GM19395 (cell line): ENCODE data around the gene ZBTB43.
A peak's percentile ranks its signal among the peaks of the same experiment; 100 is the strongest.
"Not testable (repeated sequence)": the region's sequence is repeated elsewhere in the genome, so short reads cannot be mapped to it uniquely, and the experiment has no call there.

Source experiments
- ATAC-seq: cut with Tn5 transposase; IDR thresholded peaks from one replicate; pipeline ENCODE4 v1.9.1; 2021; ENCODE audit warnings: mild to moderate bottlenecking, moderate library complexity; ENCODE audit not compliant: unreplicated experiment

Gene ZBTB43, protein sequence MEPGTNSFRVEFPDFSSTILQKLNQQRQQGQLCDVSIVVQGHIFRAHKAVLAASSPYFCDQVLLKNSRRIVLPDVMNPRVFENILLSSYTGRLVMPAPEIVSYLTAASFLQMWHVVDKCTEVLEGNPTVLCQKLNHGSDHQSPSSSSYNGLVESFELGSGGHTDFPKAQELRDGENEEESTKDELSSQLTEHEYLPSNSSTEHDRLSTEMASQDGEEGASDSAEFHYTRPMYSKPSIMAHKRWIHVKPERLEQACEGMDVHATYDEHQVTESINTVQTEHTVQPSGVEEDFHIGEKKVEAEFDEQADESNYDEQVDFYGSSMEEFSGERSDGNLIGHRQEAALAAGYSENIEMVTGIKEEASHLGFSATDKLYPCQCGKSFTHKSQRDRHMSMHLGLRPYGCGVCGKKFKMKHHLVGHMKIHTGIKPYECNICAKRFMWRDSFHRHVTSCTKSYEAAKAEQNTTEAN

DNA sequence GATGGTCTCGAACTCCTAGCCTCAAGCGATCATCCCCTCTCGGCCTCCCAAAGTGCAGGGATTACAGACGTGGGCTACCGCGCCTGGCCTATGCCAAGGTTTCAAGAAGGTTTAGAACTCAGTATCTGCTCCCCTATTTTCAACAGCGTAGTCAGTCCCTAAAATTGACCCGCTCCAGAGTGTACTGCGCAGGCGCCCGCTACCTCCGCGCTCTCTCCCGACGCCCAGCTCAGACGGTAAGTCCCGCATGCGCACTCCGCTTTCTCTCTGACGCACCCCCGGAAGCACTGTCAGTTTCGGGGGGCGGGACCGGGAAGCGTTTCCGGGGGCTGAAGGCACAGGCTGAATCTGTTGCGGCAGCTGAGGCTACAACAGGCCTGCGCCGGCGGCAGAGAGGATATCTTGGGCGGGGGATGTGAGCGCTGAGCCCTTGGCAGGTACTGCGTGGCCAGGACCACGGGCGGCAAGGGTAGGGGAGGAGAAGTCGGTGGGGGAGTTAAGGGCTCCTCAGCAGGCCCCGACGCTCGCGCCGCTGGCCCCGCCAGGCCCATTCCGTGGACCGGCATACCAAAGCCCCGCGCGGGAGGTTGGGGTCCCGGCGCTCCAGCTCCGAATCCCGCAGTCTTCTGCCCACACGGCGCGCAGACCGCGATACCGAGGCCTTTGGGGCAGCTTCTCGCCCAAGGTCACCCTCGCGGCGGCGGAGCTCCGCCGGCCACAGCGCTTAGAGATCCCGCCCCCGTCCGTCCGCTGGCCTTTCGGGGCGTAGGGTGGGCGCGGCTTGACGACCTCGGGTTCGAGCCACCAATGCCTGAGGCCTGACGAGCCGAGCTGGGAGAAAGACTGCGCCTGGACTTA is at the start of gene ZBTB43:
TSS of gene ZBTB43 (plus strand) at position 345 of the 858 bp plus-strand sequence. CDS start 27,470 bp downstream, outside the sequence.
- peak; percentile 78 for ATAC-seq

DNA sequence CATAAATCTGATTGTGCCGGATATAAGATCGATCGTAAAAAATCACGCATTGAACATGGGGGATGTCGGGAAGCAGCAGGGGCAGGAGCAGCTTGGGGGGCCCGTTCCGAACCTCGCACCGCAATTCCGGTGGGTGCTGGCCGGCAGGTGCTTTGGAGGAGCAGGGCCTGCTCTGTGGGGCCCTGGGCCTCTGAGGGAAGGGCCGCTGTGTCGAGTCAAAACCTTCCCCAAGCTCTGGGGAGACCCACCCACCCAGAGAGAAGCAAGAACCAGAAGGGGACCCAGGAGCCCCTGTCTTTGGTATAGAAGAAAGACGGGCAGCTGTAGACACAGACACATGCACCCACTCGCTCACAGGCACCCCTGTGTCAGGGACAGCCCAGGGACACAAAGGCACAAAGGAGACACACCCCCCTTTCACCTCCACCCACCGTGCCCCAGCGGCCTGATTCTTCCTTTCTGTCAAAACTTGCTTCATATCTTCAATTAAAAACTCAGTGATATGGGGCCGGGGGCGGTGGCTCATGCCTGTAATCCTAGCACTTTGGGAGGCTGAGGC is 49.4 kb upstream of the ZBTB43 start:
- no peak for ATAC-seq

DNA sequence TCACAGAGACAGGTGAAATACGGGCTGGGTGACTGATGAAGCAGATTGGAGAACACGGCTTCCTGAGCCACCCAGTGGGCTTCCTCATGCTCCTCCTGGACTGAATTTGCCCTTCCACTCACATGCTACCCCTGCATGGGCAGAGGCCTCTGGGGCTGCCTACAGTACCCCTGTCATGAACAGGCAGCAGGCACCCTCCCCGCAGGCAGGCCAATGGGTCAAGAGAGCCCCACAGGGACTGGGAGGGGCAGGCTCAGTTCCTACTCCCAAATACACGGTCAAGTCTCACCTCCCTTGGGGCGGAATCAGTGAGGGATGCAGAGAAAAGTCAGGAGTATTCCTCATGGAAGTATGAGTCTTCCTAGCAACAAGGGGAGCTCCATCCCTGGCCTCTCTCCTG is 48.6 kb upstream of the ZBTB43 start:
- no peak for ATAC-seq

DNA sequence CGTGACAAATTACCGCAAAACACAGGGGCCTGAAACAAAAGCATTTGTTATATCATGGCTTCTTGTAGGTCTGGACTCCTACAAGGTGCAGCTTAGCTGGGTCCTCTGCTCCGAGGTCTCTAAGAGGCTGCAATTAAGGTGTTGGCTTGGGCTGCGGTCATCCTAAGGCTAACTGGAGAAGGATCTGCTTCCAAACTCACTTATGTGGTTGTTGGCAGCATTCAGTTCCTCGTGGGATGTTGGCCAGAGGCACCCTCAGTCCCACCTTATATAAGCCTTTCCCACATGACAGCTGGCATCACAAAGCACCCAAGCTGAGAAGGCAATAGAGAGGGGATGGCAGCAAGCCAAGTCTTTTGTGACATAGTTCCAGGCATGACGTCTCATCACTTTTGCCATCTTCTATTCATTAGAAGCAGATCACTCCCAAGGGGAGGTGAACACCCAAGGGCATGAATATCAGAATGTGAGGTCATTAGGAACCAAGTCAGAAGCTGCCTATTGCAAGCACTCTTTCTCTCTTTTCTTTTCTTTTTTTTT is 47.9 kb upstream of the ZBTB43 start:
- ATAC-seq = no peak

DNA sequence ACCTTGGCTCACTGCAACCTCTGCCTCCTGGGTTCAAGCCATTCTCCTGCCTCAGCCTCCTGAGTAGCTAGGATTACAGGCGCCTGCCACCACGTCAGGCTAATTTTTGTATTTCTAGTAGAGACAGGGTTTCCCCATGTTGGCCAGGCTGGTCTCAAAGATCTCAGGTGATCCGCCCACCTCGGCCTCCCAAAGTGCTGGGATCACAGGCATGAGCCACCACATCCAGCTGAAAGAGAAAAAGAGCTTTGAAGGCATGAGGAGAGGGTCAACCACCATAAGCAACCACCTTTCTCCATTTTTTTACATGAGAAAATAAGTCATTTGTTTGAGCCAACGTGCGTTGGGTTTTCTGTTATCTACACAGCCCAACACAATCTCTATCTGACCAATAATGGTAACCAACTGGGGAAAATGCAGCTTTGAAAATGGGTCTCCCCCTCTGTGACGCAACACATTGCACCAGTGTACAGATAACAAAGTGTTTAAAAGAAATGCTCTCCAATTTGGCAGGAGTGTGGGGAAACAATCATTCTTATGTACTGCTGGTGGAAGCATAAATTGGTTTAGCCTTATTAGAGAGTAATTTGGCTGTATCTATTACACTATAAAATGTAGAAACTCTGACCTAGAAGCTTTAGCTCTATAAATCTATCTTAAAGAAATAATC is 45.8 kb upstream of the ZBTB43 start:
- no peak for ATAC-seq

DNA sequence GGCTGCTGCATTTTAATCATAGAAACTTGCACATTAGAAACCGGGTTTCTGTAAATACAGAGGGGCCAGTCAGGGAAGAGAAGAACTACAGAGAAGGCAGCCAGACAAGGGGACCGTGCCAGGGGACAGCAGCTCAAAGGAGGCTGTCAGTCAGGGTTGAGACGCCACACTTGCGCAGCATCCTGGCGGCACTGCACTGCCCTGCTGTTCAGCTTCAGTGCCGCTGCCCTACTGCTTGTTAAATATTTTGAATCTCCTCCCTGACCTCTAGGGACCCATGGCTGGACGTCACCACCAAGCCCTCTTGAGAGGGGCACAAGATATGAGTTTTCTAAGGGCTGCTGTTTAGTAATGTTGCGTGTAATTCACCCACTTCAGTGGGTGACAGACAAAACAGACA is 43.6 kb upstream of the ZBTB43 start:
- ATAC-seq = no peak

DNA sequence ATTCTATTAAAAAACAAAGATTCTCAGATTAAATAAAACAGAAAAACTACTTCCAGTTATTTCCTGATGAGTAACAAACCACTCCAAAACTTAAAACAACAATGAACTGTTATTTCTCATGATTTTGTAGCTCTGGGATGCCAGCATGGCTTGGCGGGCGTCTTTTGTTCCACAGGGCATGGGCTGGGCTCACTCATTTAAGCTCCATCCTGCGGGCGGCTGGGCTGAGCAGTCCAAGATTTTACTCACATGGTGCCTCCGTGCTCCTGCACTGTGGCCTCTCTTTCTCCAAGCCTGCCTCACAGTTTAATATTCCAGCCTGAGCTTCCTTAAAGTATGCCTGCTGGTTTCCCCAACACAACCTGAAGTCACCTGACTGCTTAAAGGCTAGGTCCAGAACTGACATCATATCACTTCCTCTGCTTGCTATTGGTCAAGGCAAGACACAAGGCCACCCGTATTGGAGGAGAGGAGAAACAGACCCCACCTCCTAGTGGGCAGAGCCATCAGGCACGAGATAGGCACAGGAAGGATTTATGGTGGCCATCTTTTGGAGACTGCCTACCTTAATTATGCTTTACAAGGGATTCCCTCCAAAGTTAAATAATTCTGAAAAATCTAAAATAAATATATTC is 41.6 kb upstream of the ZBTB43 start:
- ATAC-seq = no peak

DNA sequence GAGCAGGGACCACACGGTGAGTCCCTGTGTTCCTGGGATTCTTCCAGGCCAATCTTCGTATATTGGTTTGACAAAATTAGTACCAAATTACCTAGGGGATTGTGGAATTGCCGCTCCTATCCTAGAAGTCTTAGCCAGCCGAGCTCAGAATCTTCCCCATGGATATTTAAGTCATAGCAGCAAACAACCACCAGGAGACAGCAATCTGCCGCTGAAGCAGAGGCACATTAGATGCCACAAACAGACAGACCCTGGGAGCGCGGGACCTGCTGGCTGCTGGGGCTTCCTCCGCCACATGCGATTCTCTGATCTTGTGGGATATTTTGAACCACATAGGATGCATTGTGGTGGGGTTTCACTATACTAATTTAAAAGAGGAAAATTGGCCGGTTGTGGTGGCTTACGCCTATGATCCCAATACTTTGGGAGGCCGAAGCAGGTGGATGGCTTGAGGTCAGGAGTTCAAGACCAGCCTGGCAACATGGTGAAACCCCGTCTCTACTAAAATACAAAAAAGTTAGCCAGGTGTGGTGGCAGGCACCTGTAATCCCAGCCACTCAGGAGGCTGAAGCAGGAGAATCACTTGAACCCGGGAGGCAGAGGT is 31.7 kb upstream of the ZBTB43 start:
- no peak for ATAC-seq

DNA sequence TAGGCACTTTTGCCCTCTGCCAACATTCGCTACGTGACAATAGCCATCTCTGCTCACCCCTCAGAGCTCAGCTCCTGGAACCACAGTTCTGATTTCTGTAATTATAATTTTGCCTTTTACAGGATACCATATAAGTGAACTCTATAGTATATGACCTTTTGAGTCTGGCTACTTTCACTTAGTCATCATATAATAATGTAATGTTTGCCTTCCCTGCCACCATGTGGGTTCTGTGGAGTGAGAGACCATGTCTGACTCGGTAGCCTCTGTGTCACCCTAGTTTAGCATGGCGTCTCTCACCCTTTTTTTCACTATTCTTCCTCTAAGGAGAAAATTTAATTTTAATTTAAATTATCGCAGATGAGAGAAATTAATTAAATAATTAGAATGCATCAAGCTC is 28.9 kb upstream of the ZBTB43 start:
- no peak for ATAC-seq

DNA sequence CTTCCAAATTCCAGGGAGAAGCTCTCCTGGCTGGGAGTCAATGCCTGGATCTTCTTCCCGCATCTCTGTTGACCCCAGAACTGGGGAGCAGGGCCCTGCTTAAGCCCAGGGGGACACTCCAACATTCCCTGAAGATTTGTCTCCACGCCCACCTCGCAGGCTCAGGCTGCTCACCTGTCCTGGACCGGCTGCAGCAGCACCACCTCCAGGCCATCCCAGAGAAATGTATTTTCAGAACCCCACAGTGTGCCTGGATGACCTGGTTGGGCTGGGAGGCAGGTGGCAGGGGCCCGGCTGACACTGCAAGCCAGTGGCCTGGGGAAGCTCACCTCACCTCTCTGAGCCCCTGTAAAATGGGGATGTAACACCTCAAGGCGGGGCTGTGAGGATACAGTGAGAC is 27.1 kb upstream of the ZBTB43 start:
- ATAC-seq = no peak

DNA sequence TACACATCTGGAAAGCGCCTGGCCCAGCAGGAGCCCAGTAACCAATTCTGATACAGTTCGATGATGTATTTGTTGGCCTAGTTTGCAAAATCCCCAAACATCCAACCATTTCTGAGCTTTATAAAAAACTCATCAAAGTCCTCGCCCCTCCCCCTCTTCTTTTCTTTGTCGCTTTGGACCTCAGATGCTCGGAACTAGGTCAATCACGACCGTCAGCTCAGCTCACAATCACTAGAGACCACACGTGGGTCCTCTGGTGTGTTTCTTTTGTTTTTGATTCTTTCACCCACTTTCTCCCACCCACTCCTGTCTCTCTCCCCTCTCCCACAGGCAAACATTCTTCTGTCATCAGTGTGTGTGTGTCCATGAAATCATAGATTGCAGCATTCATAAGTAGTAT is 26.7 kb upstream of the ZBTB43 start:
- ATAC-seq = no peak

DNA sequence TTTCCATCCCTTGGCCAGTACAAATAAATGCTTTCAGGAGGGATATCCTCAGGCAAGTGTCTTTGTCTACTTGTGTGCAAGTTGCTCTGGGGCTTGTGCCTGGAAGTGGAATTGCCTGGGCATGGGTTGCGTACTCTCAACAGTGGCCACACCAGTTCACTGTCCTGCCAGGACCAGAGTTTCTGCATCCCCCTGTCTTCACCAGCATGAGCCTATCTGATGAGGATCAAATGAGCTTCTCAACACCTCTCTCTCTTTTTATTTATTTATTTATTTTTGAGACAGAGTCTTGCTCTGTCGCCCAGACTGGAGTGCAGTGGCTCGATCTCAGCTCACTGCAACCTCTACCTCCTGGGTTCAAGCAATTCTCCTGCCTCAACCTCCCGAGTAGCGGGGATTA is 26.1 kb upstream of the ZBTB43 start:
- ATAC-seq = not testable (repeated sequence)

DNA sequence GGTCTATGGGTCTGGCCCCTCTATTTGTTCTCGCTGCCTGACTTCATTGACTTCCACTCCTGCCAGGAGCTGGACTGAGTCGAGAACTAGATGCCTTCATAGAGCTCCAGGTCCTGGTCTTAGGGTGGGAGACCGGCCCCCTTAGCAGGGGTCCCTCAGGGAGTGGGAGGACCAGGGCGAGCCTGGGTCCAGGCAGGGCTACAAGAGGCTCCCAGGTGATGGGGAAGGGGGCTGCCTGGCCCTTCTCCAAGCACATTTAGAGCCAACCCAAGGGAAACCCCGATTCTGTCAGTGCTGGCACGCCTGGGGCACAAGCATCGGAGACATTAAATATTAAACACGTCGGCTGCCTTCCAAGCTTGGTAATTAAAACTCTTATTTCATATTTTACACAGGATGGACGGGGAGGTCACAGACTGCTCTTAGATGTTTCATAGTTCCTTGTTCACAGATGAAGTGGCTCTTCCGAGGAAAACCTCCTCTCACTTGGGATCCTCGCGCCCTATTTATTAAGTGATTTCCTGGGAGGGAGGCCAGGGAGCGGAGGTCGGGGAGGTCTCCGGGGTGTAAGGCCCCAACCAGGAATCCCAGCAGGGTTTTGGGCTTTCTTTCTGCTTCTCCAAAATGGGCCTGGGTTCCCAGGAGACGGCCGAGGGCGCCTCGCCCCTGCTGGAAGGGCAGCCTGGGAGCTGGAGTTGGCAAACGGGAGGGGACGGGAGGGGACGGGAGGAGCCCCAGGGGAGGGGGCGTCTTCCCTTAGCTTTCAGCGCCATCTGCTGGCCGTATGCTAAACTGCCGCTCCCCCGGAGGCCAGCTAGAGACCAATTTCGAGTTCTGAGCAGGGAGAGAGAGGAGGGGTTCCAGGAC is 23.4 kb upstream of the ZBTB43 start:
- no peak for ATAC-seq

DNA sequence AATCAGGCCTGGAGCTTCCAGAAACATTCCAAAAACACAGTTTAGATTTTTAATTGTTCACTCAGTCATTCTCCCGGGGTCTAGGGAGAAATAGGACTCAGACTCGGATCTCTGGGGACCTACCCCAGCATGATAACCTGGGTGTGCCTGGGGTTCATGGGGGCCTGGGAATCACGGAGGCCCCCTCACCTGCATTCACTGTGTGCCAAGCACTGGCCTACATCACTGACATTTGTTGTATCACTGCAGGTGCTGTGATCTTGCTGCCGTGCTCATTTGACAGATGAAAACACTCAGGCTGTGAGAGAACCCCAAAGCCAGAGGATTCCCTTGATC is 22.8 kb upstream of the ZBTB43 start:
- ATAC-seq = no peak

DNA sequence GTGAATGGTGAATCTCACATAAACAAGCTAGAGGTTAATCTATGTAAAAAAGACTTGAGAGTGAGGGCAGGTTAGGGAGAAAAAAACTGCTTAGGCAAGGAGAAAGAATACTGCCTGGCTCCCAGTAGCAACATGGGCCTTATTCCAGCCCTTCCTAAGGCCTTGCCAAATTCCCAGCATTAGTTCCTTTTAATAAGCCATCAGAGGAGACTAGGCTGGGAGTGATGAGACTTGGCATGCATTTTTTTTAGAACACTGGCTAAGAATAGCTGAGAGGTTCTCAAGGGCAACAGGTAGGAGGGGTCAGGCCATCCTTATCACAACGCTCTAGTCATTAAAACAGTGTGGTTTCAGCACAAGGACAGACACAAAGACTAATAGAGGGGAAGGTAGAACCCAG is 20.9 kb upstream of the ZBTB43 start:
- ATAC-seq = no peak

DNA sequence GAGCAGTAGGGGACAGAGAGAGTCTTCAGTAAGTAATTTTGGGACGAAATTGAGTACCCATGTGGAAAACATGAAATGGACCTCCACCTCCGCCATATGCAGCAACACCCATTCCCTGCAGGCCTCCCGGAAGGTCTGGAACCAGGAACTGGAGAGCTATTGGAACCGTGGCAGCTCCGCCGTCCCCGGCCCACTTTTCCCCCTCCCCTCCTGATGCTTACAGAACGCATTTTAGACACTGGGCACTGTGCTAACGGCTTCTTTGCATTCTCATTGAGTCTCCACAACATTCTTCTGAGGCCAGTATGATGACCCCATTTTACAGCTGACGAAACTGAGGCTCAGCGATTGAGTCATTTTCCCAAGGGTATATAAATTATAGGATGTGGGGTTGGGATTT is 20.4 kb upstream of the ZBTB43 start:
- no peak for ATAC-seq

DNA sequence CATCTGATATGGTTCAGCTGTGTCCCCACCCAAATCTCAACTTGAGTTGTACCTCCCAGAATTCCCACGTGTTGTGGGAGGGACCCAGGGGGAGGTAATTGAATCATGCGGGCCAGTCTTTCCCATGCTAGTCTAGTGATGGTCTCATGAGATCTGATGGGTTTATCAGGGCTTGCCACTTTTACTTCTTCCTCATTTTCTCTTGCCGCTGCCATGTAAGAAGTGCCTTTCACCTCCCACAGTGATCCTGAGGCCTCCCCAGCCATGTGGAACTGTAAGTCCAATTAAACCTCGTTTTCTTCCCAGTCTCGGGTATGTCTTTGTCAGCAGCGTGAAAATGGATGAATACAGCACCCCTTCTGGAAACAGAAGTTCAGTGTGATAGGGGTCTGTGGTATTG is 20.0 kb upstream of the ZBTB43 start:
- ATAC-seq = not testable (repeated sequence)

DNA sequence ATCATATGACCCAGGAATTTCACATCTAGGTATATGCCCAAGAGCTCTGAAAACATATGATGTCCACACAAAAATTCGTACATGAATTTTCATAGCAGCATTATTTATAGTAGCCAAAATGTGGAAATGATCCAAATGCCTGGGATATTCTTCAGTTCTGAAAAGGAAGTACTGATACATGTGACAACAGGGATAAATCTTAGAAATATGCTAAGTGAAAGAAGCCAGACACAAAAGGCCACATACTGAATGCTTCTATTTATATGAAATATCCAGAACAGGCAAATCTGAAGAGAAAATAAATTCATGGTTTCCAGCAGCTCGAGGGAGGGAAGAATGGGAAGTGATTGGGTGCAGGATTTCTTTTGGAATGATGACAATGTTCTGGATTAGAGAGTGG is 16.8 kb upstream of the ZBTB43 start:
- ATAC-seq = no peak
